HEK293T (cell line): ENCODE results near the gene CEBPB.

ENCODE experiments used
- CTCF ChIA-PET: fragments of 350-600 bp; formaldehyde crosslinking; extraction: SDS; loops from one replicate; lab custom pipeline; 2021; ENCODE audit warnings: antibody characterized with exemption, inconsistent platforms; lab: Yijun Ruan, JAX
- POLR2A ChIA-PET: fragments of 350-600 bp; formaldehyde crosslinking; extraction: SDS; loops from one replicate; lab custom pipeline; 2020; ENCODE audit warnings: antibody characterized with exemption, inconsistent platforms; lab: Yijun Ruan, JAX
- DNase-seq: peaks from one replicate; pipeline ENCODE4 v3.0.0; 2012; ENCODE audit warnings: mixed read lengths; ENCODE audit errors: extremely low spot score
- ARNT ChIP-seq: fragments of 450-650 bp; IDR thresholded peaks from 2 replicates; pipeline ENCODE4 v1.6.1; 2017; ENCODE audit warnings: mild to moderate bottlenecking
- BHLHE40 ChIP-seq: fragments of 450-650 bp; IDR thresholded peaks from 2 replicates; pipeline ENCODE4 v1.6.1; 2016; ENCODE audit warnings: mild to moderate bottlenecking, moderate library complexity, borderline replicate concordance
- CTBP1 ChIP-seq: fragments of 450-650 bp; IDR thresholded peaks from 2 replicates; pipeline ENCODE4 v1.6.1; 2016; ENCODE audit warnings: borderline replicate concordance
- ELF4 ChIP-seq: fragments of 450-650 bp; IDR thresholded peaks from 2 replicates; pipeline ENCODE4 v1.6.1; 2017; ENCODE audit warnings: antibody characterized with exemption
- FOXA1 ChIP-seq: fragments of 450-650 bp; IDR thresholded peaks from 2 replicates; pipeline ENCODE4 v1.6.1; 2016; ENCODE audit warnings: mild to moderate bottlenecking
- FOXK2 ChIP-seq: fragments of 450-650 bp; IDR thresholded peaks from 2 replicates; pipeline ENCODE4 v1.6.1; 2016; ENCODE audit warnings: mild to moderate bottlenecking
- FOXM1 ChIP-seq: fragments of 450-650 bp; IDR thresholded peaks from 2 replicates; pipeline ENCODE4 v1.6.1; 2017; ENCODE audit warnings: mild to moderate bottlenecking, borderline replicate concordance
- HDGF ChIP-seq: fragments of 450-650 bp; IDR thresholded peaks from 2 replicates; pipeline ENCODE4 v1.6.1; 2017; ENCODE audit warnings: antibody characterized with exemption, borderline replicate concordance
- L3MBTL2 ChIP-seq: fragments of 450-650 bp; conservative IDR thresholded peaks from 2 replicates; pipeline ENCODE4 v1.6.1; 2016; ENCODE audit warnings: mild to moderate bottlenecking
- LEF1 ChIP-seq: fragments of 450-650 bp; IDR thresholded peaks from 2 replicates; pipeline ENCODE4 v1.6.1; 2017; ENCODE audit warnings: mild to moderate bottlenecking, borderline replicate concordance
- NFRKB ChIP-seq: fragments of 450-650 bp; IDR thresholded peaks from 2 replicates; pipeline ENCODE4 v1.6.1; 2016; ENCODE audit warnings: mild to moderate bottlenecking, moderate library complexity
- PKNOX1 ChIP-seq: fragments of 450-650 bp; IDR thresholded peaks from 2 replicates; pipeline ENCODE4 v1.6.1; 2016
- SP1 ChIP-seq: fragments of 450-650 bp; IDR thresholded peaks from 2 replicates; pipeline ENCODE4 v1.6.1; 2017
- SUZ12 ChIP-seq: fragments of 450-650 bp; IDR thresholded peaks from 2 replicates; pipeline ENCODE4 v1.6.1; 2016; ENCODE audit warnings: mild to moderate bottlenecking
- TARDBP ChIP-seq: fragments of 450-650 bp; IDR thresholded peaks from 2 replicates; pipeline ENCODE4 v1.6.1; 2016
- ZNF384 ChIP-seq: fragments of 450-650 bp; IDR thresholded peaks from 2 replicates; pipeline ENCODE4 v1.6.1; 2016

The CEBPB gene

GRCh38 chr20:50220894-50221365, 30.3 kb downstream of the CEBPB start:
- TF ChIP-seq BHLHE40 (no peak), ELF4 (no peak), ARNT (no peak), LEF1 (no peak)
- POLR2A ChIA-PET: no interaction called here
- CTCF ChIA-PET: no interaction called here
- no peak for DNase-seq

- CTCF ChIA-PET: no interaction called here
- POLR2A ChIA-PET: no interaction called here
- no peak for DNase-seq
Observed at GRCh38 chr20:50221501-50222308, 31.1 kb downstream of the CEBPB start.

GRCh38 chr20:50222309-50223038, 31.8 kb downstream of the CEBPB start:
- TF ChIP-seq L3MBTL2: no peak
- no peak for TF ChIP-seq PKNOX1
- no peak for TF ChIP-seq TARDBP
- TF ChIP-seq BHLHE40: no peak
- TF ChIP-seq FOXA1: no peak
- TF ChIP-seq SUZ12: no peak
- no peak for TF ChIP-seq HDGF
- TF ChIP-seq CTBP1: no peak
- TF ChIP-seq ARNT: no peak
- no peak for TF ChIP-seq FOXK2
- no peak for TF ChIP-seq NFRKB
- TF ChIP-seq LEF1: no peak
- TF ChIP-seq ZNF384: no peak
- no peak for TF ChIP-seq ELF4
- TF ChIP-seq SP1: no peak
- no peak for DNase-seq
- POLR2A ChIA-PET: no interaction called here
- CTCF ChIA-PET: no interaction called here

More at GRCh38 chr20:50221501-50222308, 31.1 kb downstream of the CEBPB start:
- no peak for TF ChIP-seq SUZ12
- TF ChIP-seq CTBP1: no peak
- no peak for TF ChIP-seq TARDBP
- no peak for TF ChIP-seq BHLHE40
- no peak for TF ChIP-seq PKNOX1
- TF ChIP-seq SP1: no peak
- TF ChIP-seq NFRKB: no peak
- no peak for TF ChIP-seq ARNT
- TF ChIP-seq FOXK2: no peak
- no peak for TF ChIP-seq ZNF384
- TF ChIP-seq HDGF: no peak
- no peak for TF ChIP-seq LEF1
- no peak for TF ChIP-seq L3MBTL2
- no peak for TF ChIP-seq FOXM1

- POLR2A ChIA-PET: no interaction called here
Observed at GRCh38 chr20:50223039-50224005, 32.7 kb downstream of the CEBPB start.

GRCh38 chr20:50224052-50224451, 33.4 kb downstream of the CEBPB start:
- ChIA-PET POLR2A (no interaction called here), CTCF (no interaction called here)

More at GRCh38 chr20:50223039-50224005, 32.7 kb downstream of the CEBPB start:
- TF ChIP-seq FOXA1: no peak
- TF ChIP-seq NFRKB: no peak
- TF ChIP-seq ELF4: no peak
- TF ChIP-seq PKNOX1: no peak
- TF ChIP-seq TARDBP: no peak
- no peak for TF ChIP-seq SP1
- no peak for TF ChIP-seq CTBP1
- no peak for TF ChIP-seq HDGF
- no peak for TF ChIP-seq L3MBTL2
- no peak for TF ChIP-seq FOXM1
- TF ChIP-seq FOXK2: no peak
- TF ChIP-seq ARNT: no peak
- CTCF ChIA-PET: no interaction called here
- DNase-seq: no peak

More at GRCh38 chr20:50224052-50224451, 33.4 kb downstream of the CEBPB start:
- no peak for DNase-seq
- TF ChIP-seq ELF4 (no peak), FOXK2 (no peak), CTBP1 (no peak), FOXA1 (no peak), L3MBTL2 (no peak), LEF1 (no peak), ARNT (no peak), HDGF (no peak), PKNOX1 (no peak), BHLHE40 (no peak), FOXM1 (no peak), ZNF384 (no peak), SP1 (no peak), SUZ12 (no peak), TARDBP (no peak), NFRKB (no peak)
